Measurements from ENCODE around the gene SUGP1. TPM values are rescaled to one million over a fixed set of nuclear protein-coding genes. Genes with fewer than 3 reads are reported as not detected.

SUGP1 gene
- total RNA-seq, 2 experiments from 2014 or later, result 34.6 to 61.4 TPM

GRCh38 chr19:19269952-19270694 lies 50.2 kb downstream of the SUGP1 start:
- no peak overlapping the region for H2AFZ ChIP-seq (ENCODE audit: low read length)
- H3K79me2 ChIP-seq (ENCODE audit: insufficient read depth, low read depth, low read length), result no peaks in the 10 kb centered on the region
- BruUV-seq (replicated peaks), result no TSS peak
- no peaks in the 10 kb centered on the region for H3K4me1 ChIP-seq (ENCODE audit: insufficient read depth, low read length, poor library complexity, severe bottlenecking)
- H3K4me3 ChIP-seq (ENCODE audit: low read depth, low read length, poor library complexity, severe bottlenecking), result no peak overlapping the region
- no peaks in the 10 kb centered on the region for H3K9me3 ChIP-seq (ENCODE audit: low read length)
- no peak overlapping the region for H3K4me2 ChIP-seq (ENCODE audit: low read length)
- intact Hi-C loops (cut with micrococcal nuclease; ENCODE audit: unreplicated experiment), result no loop called here
- no peak overlapping the region for H3K27ac ChIP-seq (ENCODE audit: low read depth, low read length, poor library complexity, severe bottlenecking)
- CTCF ChIA-PET (ENCODE audit: unreplicated experiment), result no interaction called here
- no peaks in the 10 kb centered on the region for H3K36me3 ChIP-seq (ENCODE audit: insufficient read depth, low read length)
- H4K20me1 ChIP-seq (ENCODE audit: insufficient read depth, low read length), result no peaks in the 10 kb centered on the region
- DNase-seq (ENCODE audit: low spot score), result no peak
- TF ChIP-seq CTCF (conservative IDR thresholded peaks at IDR 0.05; ENCODE audit: low read length) (no peak), EZH2phosphoT487 (IDR thresholded peaks at IDR 0.05; ENCODE audit: borderline replicate concordance, low read depth, low read length) (no peak)
- no peaks in the 10 kb centered on the region for H3K9me2 ChIP-seq (ENCODE audit: insufficient read depth, low read length)
- POLR2A ChIA-PET, result interaction anchor here (0.5 kb wide), 1 partner anchor 88 kb away, joined by 4 read pairs; no protein-coding TSS in a partner anchor

- intact Hi-C loops (cut with micrococcal nuclease; ENCODE audit: unreplicated experiment), result no loop called here
- H4K20me1 ChIP-seq (ENCODE audit: insufficient read depth, low read length), result no peaks in the 10 kb centered on the region
- H3K9me3 ChIP-seq (ENCODE audit: low read length), result no peaks in the 10 kb centered on the region
- H3K4me3 ChIP-seq (ENCODE audit: low read depth, low read length, poor library complexity, severe bottlenecking), result no peak overlapping the region
- POLR2A ChIA-PET, result interaction anchor here (0.6 kb wide), 1 partner anchor 119 kb away, joined by 4 read pairs; no protein-coding TSS in a partner anchor
- BruUV-seq (replicated peaks), result no TSS peak
- H3K9me2 ChIP-seq (ENCODE audit: insufficient read depth, low read length), result no peaks in the 10 kb centered on the region
- no peak overlapping the region for H3K27ac ChIP-seq (ENCODE audit: low read depth, low read length, poor library complexity, severe bottlenecking)
- H3K79me2 ChIP-seq (ENCODE audit: insufficient read depth, low read depth, low read length), result no peaks in the 10 kb centered on the region
- H3K4me2 ChIP-seq (ENCODE audit: low read length), result no peak overlapping the region
- TF ChIP-seq EZH2phosphoT487 (IDR thresholded peaks at IDR 0.05; ENCODE audit: borderline replicate concordance, low read depth, low read length), result no peak
- TF ChIP-seq CTCF (conservative IDR thresholded peaks at IDR 0.05; ENCODE audit: low read length), result no peak
- CTCF ChIA-PET (ENCODE audit: unreplicated experiment), result no interaction called here
- no peaks in the 10 kb centered on the region for H3K36me3 ChIP-seq (ENCODE audit: insufficient read depth, low read length)
- no peaks in the 10 kb centered on the region for H3K4me1 ChIP-seq (ENCODE audit: insufficient read depth, low read length, poor library complexity, severe bottlenecking)
- DNase-seq (ENCODE audit: low spot score), result no peak
- no peak overlapping the region for H2AFZ ChIP-seq (ENCODE audit: low read length)
Measured at GRCh38 chr19:19268453-19269385, 51.6 kb downstream of the SUGP1 start.

Measured in OCI-LY7 (cell line).